Colonic mucosa (tissue), 4 donors: ENCODE results near the gene GPA33. TPM values are rescaled to one million over a fixed set of nuclear protein-coding genes. Genes with fewer than 3 reads are reported as not detected.

Source experiments
- DNase-seq: peaks from one replicate; pipeline ENCODE4 v3.0.0-alpha.2; 2020
- H3K27ac ChIP-seq: fragments of 200-600 bp; one replicate; pipeline ENCODE4 v1.8.0; 2021
- H3K27me3 ChIP-seq: fragments of 200-600 bp; one replicate; pipeline ENCODE4 v1.8.0; 2021
- H3K36me3 ChIP-seq: fragments of 200-600 bp; one replicate; pipeline ENCODE4 v1.8.0; 2021
- H3K4me1 ChIP-seq: fragments of 200-600 bp; one replicate; pipeline ENCODE4 v1.8.0; 2021; ENCODE audit warnings: mild to moderate bottlenecking
- H3K4me3 ChIP-seq: fragments of 200-600 bp; one replicate; pipeline ENCODE4 v1.8.0; 2021
- H3K9ac ChIP-seq, 2 donors: one replicate each; pipeline ENCODE4 v1.7.0; 2013; ENCODE audit warnings: control low read depth in 2 of 2, low read depth in 2 of 2, low read length in 2 of 2
- H3K9me3 ChIP-seq: fragments of 200-600 bp; one replicate; pipeline ENCODE4 v1.8.0; 2021
- CTCF ChIP-seq: fragments of 200-600 bp; IDR thresholded peaks from one replicate; pipeline ENCODE4 v1.8.0; 2022; ENCODE audit warnings: antibody characterized with exemption, mild to moderate bottlenecking
- intact Hi-C: fragments of 100-400 bp; cut with DNase I; formaldehyde crosslinking; loops from one replicate; pipeline ENCODE4 v1.14.1; 2022
- total RNA-seq, 2 donors: library from RNA; stranded (reverse); fragmentation: NEBNext Ultra II Directional in 1 of 2; extraction: Animal tissue kit (Norgen Biotek cat#: 25700) in 1 of 2; gene quantifications; one replicate each; pipeline ENCODE4 v1.2.1, GENCODE V29; 2021
- donor health status: healthy.
- donor health status: DM: no; HTN: no; CAD: no.
- donor health status: DM: no; HTN: no; CAD: no.

Gene GPA33
- total RNA-seq, 2 donors from 2014 or later: 438 to 531 TPM

DNA sequence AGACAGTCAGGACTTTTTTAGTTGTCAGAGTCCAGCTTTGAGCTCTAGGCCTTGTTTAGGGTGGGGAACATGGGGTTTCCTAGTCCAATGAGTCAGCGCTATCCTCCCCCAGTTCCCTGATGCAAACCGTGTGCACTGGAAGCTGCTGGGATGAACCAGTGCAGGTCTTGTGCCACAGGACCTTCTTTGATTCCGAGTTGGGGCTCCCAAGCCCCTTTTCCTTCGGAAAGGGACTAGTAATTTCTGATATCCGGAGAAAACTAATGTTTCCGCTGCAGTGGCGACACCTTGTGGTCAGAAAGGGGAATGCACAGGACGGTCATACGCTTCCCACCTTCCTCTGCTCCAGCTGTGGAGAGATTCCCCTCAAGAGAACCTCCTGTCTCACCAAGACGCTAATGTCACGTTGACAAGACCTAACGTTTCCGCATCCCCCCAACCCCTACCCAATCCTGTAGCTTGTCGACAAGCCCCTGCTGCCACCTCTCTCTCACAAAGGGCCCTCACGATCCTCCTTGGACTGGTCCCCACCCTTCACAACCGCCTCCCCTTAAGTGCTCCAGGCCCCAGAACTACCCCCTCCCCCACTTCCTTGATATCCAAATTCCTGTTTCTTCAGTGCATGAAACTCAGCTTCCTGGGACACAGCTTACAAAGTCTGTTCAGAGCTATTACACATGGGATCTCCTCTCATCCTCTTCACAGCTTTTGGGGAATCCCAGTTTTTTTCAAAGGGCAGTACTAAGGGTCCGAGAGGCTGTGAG lies 30.9 kb downstream of the GPA33 start:
- peak; percentile 78 for DNase-seq
- TF ChIP-seq CTCF: peak; percentile 96
- Histone ChIP-seq H3K4me3 (no peak overlapping the region), H3K4me1 (no peaks in the 10 kb centered on the region), H3K9me3 (no peaks in the 10 kb centered on the region), H3K27me3 (no peaks in the 10 kb centered on the region), H3K36me3 (peaks cover 10% of the 10 kb centered on the region), H3K27ac (no peak overlapping the region), H3K9ac (no peak overlapping the region)
- intact Hi-C loops: loop anchor here (5.0 kb wide), 2 partner anchors 147 to 177 kb away; no protein-coding TSS in a partner anchor

DNA sequence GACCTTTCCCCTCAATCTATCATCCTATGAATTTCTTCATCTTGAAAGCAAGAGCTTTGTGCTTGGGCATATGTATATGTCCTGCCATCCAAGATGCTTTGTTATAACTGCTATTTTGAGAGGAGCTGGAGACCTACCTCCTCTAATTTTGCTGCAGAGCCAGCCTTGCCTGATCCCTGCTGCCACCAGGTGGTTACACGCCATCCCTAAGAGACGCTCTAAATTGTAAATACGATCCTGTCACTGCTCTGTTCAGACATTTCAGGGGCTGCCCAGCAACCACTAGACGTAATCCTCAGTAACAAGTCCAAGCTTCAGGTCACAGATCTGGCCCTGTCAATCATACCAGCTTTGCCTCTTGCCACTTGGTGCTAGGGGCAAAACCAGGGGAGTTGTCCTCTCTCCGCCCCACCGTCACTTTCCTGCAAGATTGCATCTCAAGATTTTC lies 32.9 kb downstream of the GPA33 start:
- H3K9ac ChIP-seq: no peak overlapping the region
- peaks cover 10% of the 10 kb centered on the region for H3K36me3 ChIP-seq
- no peak overlapping the region for H3K27ac ChIP-seq
- H3K27me3 ChIP-seq: no peaks in the 10 kb centered on the region
- TF ChIP-seq CTCF: no peak
- H3K9me3 ChIP-seq: no peaks in the 10 kb centered on the region
- H3K4me1 ChIP-seq: no peaks in the 10 kb centered on the region
- intact Hi-C loops: loop anchor here (5.0 kb wide), 2 partner anchors 145 to 175 kb away; no protein-coding TSS in a partner anchor
- DNase-seq: no peak
- no peak overlapping the region for H3K4me3 ChIP-seq

- intact Hi-C loops: loop anchor here (5.0 kb wide), 2 partner anchors 144 to 174 kb away; no protein-coding TSS in a partner anchor
- no peak overlapping the region for H3K9ac ChIP-seq
Measured at GRCh38 chr1:167056529-167057231, 33.5 kb downstream of the GPA33 start.

GRCh38 chr1:167054946-167055630 lies 35.1 kb downstream of the GPA33 start:
- H3K9ac ChIP-seq: no peak overlapping the region
- intact Hi-C loops: loop anchor here (5.0 kb wide), 2 partner anchors 143 to 173 kb away; no protein-coding TSS in a partner anchor
- H3K4me1 ChIP-seq: no peaks in the 10 kb centered on the region
- no peaks in the 10 kb centered on the region for H3K9me3 ChIP-seq
- no peaks in the 10 kb centered on the region for H3K27me3 ChIP-seq
- no peak for DNase-seq
- no peak overlapping the region for H3K27ac ChIP-seq
- peaks cover 15% of the 10 kb centered on the region for H3K36me3 ChIP-seq
- TF ChIP-seq CTCF: no peak
- H3K4me3 ChIP-seq: no peak overlapping the region

More at GRCh38 chr1:167056529-167057231, 33.5 kb downstream of the GPA33 start:
- TF ChIP-seq CTCF: no peak
- no peak for DNase-seq
- Histone ChIP-seq H3K27me3 (no peaks in the 10 kb centered on the region), H3K4me1 (no peaks in the 10 kb centered on the region), H3K4me3 (no peak overlapping the region), H3K36me3 (peaks cover 14% of the 10 kb centered on the region), H3K27ac (no peak overlapping the region), H3K9me3 (no peaks in the 10 kb centered on the region)

- H3K4me3 ChIP-seq: no peak overlapping the region
- peaks cover 15% of the 10 kb centered on the region for H3K36me3 ChIP-seq
- no peaks in the 10 kb centered on the region for H3K4me1 ChIP-seq
- H3K27ac ChIP-seq: no peak overlapping the region
- intact Hi-C loops: no loop called here
- no peaks in the 10 kb centered on the region for H3K9me3 ChIP-seq
- no peak for TF ChIP-seq CTCF
- no peak overlapping the region for H3K9ac ChIP-seq
- no peak for DNase-seq
- no peaks in the 10 kb centered on the region for H3K27me3 ChIP-seq
Measured at GRCh38 chr1:167054531-167054930, 35.6 kb downstream of the GPA33 start.
